IPS DF 4.7 (cell line): ENCODE measurements around the gene FBN3.
"Not testable (repeated sequence)": the region's sequence is repeated elsewhere in the genome, so short reads cannot be mapped to it uniquely, and the experiment has no call there.

Experiments
- DNase-seq: peaks from one replicate; pipeline ENCODE4 v3.0.0-alpha.2; 2013; ENCODE audit warnings: low spot score; ENCODE audit errors: extremely low read depth

Gene FBN3

DNA sequence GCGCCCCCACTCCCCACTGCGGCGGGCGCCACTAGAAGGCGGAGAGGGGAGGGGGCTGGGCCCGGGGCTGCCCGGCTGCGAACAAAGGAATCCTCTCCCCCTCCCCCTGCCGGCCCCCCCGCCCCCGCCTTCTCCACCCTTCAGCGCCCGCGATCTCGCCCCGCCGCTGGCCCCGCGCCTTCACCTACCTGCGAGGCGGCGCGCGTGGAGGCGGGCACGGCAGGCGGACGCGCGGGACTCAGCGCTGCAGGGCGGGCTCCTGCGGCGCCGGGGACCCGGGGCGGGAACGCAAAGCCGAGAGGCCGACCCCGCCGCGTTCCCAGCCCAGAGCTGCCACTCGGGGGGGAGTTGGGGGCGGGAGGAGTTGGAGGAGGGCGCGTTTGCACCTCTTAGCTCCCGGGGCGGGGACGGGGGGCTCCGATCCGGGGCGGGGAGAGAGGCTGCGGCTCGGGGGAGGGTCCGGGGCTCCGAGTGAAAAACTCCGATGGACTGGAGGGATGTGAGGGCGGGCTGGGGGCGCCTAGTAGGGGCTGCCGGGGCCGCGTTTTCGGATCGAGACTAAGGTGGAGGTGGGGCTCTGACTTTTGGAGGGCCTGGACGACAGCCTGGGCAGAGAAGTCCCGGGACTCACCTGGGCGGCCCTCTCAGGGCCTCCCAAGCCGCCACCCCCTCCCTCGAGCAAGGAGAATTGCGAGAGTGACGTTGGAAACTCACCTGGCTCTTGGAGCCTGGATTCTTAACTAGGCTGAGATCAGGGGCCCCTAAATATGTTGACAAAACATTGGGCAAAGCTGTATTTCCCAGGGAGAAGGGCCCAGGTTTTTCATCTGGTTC lies at the start of gene FBN3:
TSS of gene FBN3 (minus strand) at position 332 of the 834 bp plus-strand sequence. CDS start 2,112 bp downstream, outside the sequence.
- DNase-seq: no peak

DNA sequence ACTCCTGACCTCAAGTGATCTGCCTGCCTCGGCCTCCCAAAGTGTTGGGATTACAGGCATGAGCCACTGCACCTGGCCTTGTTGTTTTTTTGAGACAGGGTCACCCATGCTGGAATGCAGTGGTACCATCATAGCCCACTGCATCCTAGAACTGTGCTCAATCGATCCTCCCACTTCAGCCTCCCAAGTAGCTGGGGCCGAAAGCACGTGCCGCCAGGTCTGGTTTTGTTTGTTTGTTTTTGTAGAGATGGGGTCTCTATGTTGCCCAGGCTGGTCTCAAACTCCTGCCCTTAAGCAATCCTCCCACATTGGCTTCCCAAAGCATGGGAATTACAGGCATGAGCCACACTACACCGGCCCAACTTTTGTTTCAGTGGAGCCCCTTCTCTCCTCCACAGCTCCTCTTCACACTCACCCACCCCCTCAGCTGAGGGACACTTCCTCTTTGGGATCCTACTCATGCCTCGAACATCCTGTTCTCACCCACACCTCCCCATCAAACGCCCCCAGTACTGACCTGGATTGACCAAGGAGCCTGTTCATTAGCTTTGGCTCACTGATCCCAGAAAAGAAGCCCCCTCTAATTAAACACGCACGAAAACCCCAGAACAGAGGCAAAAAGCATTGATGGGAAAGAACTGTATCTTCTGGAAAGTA lies 47.0 kb upstream of the FBN3 start:
- DNase-seq: no peak

DNA sequence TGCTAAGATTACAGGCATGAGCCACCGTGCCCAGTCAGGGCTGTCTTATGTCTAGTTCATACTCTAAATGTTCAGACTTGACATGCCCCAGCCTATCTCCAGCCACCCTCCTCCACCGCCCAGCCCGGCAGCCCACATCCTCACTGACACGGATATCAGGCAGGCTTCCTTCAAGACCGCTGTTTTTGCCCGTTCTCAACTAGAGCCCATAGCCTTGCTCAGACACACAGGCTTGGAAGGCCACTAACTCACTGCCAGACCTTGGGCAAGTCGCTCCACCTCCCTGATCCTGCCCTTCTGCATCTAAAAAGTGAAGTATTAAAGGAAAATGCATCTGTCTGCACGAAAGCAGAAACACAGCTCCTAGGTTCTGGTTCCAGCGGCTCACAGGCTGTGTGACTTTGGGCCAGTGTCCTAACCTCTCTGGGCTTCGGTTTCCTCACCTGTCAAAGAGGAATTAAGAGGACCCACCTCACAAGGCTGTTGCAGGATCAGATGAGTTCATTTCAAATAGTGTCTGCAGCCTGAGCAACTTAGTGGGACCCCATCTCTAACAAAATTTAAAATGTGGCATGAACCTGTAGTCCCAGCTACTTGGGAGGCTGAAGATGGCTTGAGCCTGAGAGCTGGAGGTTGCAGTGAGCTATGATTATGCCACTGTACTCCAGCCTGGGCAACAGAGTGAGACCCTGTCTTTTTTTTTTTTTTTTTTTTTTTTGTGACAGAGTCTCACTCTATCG lies 45.3 kb upstream of the FBN3 start:
- DNase-seq: no peak

DNA sequence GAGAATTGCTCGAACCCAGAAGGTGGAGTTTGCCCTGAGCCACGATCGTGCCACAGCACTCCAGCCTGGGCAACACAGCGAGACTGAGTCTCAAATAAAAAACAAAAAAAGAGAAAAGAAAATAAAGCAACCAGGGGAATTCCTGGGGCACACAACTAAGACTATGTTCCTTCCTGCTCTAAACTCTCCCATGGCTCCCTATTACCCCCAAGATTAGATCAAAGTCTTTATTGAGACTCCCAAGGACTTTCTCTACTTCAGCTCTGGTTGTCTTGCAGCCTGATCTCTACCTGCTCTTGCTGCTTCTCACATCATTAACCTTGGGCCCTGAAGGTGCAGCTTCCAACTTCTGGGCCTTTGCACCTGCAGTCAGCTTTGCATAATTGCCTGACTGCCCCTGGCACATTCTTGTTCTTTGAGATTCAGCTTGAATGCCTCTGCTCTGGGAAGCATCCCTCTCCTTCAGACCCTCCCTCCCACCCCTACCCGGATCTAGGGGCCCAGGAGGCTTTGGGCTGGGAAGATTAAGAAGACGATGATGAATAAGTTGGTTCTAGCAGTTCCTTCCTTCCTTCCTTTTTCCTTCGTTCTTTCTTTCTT lies 42.9 kb upstream of the FBN3 start:
- DNase-seq: no peak

DNA sequence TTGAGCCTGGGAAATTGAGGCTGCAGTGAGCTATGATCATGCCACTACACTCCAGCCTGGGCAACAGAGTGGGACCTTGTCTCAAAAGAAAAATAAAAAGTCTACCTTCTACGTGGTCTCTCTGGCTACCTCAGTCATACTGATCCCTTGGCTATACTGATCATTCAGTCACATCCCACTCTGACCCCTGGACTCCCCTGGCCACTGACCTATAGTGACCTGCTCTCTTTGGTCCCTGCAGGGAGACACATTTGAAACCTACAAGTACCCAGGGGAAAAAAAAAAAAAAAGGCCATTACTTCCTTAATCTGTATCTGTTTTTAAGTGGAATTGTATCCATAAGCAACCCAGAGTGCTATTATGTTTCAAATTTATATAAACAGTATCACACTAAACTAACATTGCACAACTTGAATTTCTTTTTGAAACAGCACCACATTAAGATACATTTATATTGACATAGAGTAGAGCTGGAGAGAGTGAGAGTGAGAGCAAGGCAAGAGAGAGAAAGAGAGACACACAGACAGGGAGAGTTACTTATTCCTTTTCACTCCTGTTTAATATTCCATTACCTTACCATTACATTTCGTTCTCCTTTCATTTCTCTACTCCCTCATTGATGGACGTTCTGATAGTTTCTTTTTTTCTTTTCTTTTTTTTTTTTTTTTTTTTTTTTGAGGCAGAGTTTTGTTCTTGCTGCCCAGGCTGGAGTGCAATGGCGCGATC lies 36.1 kb upstream of the FBN3 start:
- no peak for DNase-seq

DNA sequence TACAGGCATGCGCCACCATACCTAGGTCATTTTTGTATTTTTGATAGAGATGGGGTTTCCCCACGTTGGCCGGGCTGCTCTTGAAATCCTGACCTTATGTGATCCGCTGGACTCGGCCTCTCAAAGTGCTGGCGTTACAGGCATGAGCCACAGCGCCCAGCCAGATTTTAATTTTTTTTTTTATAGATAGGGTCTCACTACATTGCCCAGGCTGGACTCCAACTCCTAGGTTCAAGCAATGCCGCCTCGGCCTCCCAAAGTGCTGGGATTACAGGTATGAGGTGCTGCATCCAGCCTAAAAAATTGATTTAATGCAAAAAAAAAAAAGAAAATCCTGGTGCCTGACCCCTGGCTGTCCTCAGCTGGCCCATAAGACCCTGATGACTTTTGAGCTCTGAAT lies 34.9 kb upstream of the FBN3 start:
- DNase-seq: no peak

DNA sequence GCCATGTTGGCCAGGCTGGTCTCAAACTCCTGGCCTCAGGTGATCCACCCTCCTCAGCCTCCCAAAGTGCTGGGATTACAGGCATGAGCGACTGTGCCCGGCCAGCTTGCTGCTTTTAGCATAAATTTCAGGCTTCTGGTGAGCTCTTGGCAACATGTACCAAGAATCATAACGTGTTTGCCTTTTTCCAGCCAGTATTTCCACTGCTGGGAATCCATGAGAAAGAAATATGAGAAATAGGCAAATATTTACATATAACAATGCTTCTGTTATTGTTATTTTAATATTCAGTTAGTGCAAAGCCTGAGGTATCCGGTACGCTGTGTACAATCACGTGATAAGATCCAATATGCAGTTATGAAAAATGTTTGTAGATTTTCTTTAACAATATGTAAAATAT lies 30.6 kb upstream of the FBN3 start:
- no peak for DNase-seq

DNA sequence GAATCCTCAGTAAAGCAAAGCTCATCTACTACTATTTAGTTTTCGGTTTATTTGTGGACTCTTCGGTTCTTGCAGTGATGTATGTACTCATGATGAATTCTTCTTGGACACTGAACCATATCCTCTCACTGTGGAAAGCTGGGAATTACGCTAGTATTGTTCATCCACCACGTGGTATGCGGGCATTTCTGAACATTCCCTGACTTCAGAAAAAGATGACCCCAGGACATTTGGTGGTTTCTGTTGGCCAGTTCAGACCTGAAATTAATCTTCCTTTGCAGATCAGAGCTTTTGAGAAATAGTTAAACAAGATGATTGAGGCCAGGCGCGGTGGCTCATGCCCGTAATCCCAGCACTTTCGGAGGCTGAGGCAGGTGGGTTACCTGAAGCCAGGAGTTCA lies 25.3 kb upstream of the FBN3 start:
- DNase-seq: no peak

DNA sequence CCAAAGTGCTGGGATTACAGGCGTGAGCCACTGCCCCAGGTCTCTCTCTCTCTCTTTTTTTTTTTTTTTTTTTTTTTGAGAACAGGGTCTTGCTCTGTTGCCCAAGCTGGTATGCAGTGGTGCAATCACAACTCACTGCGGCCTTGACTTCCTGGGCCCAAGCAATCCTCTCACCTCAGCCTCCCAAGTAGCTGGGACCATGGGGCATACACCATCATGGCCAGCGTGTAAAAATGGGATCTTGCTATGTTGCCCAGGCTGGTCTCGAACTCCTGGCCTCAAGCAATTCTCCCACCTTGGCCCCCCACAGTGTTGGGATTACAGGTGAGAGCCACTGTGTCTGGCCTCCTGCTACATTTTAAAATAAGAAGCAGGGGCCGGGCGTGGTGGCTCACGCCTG lies 19.1 kb upstream of the FBN3 start:
- DNase-seq: no peak

DNA sequence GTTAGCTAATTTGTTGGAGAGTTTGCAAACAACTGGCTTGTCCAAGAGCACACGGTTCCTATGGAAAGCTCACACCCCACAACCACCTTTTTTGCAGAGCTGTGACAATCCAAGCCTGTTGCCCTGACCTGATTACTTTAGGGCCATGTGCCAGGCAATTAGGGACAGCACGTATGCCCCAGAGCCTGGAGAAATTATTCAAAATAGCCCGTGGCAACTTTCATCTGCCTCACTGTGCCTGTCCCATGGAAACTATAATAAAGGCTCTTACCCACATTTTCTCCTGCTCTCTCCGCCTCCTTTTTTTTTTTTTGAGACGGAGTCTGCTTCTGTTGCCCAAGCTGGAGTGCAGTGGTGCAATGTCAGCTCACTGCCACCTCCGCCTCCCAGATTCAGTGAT lies 18.6 kb upstream of the FBN3 start:
- no peak for DNase-seq

DNA sequence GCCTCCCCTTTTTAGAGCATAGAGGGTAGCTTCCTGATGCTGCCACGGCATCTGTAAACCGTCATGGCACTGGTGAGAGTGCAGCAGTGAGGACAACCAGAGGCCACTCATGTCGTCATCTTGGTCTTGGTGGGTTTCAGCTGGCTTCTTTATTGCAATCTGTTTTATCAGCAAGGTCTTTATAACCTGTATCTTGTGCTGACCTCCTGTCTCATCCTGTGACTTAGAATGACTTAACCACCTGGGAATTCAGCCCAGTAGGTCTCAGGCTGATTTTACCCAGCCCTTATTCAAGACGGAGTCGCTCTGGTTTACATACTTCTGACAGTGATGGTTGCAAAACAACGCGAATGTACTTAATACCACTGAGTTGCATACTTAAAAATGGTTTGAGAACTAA lies 14.4 kb upstream of the FBN3 start:
- DNase-seq: no peak

DNA sequence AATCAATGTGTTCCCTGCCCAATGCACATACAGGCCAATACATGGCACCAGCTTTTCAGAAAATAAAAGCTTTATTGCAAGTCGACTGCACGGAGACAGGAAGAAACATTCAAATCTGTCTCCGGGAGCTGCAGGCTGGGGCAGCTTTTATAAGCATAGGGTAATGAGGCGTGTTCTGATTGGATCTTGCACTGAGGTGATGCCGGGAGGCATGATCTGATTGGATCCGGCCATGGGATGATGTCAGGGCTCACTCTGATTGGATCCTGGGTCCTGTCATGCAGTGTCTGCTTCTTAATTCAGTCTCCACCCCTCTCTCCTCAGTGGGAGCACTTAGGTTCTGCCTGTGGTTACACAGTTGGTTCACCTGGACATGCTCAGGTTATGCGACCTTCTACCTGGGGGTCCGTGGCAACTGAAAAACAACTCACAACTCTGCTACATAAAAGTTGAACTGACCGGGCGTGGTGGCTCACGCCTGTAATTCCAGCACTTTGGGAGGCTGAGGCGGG lies 11.8 kb upstream of the FBN3 start:
- DNase-seq: no peak

DNA sequence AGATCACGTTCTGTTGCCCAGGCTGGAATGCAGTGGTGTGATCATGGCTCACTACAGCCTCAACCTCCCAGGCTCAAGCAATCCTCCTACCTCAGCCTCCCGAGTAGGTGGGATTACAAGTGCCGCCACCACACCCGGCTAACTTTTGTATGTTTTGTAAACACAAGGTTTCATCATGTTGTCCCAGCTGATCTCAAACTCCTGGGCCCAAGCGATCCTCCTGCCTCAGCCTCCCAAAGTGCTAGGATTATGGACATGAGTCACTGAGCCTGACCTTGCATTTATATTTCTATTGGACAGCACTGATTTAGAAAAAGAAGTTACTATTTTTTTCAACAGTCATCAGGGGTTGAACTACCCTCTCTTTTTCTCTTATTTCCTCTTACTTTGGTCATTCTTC lies 9.9 kb upstream of the FBN3 start:
- not testable (repeated sequence) for DNase-seq

DNA sequence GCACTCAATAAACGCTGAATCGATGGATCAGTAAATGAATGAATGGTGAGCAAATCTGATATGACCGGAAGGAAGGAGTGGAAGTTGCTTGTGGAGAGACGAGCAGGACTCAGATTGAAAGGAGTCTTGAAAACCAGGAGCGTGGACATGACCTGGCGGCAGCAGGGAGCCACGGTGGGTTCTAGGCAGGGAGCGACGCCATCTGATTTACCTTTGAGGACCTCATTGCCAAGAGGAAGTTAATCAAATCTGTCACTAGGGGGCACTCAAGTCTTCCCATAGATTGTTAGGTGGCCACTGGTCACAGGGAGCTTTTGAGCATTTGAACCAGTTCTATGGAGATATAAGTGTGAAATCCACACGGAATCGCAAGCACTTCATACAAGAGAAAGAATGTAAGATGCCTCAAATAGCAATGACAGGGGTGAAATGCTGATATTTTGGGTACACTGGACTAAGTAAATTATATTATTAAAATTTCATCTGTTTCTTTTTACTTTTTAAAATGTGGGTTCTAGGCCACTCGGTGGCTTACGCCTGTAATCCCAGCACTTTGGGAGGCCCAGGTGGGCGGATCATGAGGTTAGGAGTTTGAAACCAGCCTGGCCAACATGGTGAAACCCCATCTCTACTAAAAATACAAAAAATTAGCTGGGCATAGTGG lies 9.2 kb upstream of the FBN3 start:
- peak; percentile 81 for DNase-seq

DNA sequence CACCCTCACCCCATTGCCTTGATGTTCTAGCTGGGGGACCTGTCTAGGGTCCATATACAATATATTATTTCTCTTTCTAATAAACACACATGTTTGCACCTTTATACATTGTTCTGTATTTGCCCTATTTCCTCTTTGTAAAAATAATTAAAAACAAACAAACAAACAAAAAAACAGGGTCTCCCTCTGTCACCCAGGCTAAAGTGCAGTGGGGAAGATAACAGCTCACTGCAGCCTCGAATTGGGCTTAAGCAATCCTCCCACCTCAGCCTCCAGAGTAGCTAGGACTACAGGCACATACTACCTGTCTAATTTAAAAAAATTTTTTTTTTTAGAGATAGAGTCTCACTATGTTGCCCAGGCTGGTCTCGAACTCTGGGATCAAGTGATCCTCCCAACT lies 5.9 kb upstream of the FBN3 start:
- no peak for DNase-seq

DNA sequence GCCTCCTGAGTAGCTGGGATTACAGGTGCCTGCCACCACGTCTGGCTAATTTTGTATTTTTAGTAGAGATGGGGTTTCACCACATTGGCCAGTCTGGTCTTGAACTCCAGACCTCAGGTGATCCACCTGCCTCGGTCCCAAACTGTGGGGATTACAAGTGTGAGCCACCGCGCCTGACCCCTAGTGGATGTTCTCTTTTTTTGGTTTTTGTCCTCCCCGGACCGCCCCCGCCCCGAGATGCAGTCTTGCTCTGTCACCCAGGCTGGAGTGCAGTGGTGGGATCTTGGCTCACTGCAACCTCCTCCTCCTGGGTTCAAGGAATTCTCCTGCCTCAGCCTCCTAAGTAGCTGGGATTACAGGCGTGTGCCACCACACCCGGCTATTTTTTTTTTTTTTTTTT lies 4.6 kb upstream of the FBN3 start:
- DNase-seq: not testable (repeated sequence)

DNA sequence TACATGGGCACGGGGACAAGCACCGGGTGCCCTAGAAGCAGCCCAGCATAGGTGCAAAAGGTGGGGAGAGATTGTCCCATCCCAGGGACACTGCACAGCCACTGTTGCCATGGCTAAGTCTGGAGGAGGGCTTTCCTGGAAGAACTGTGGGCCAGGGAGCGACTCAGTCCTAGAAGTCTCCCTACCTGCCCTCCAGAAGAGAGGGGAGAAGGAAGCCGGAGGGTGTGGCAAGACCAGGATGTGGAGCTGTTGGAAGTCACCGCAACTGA lies 2.3 kb upstream of the FBN3 start:
- no peak for DNase-seq

DNA sequence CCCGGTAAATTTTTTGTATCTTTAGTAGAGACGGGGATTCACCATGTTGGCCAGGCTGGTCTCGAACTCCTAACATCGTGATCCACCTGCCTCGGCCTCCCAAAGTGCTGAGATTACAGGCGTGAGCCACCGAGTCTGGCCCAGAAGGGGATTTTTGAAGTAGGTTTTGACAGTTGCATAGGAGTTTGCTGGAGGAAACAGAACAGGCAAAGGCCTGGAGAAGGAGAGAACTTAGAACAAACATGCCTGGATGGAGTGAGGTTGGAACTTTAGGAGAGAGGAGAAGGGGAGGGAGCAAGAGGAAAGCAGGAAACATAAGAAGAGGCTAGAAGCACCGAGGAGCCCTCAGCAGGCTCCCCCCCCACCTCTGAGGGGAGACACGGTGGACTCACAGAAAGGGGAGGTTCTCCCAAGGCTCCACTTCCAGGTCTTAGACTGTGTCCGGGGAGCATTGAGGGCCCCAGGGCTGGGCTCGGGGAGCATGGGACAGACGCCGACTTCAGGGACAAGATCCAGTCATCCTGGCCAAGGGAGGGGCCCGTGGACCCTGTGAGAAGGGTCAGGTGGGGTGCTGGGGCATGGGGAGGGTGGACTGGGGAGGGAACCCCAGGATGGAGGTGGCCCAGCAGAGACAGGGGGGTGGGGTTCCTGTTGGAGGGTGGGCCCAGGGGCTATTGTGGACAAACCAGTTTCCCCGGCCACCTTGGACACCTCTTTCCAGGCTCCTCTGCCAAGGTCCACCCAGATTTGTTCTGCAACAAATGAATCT lies 1.8 kb upstream of the FBN3 start:
- DNase-seq: no peak

DNA sequence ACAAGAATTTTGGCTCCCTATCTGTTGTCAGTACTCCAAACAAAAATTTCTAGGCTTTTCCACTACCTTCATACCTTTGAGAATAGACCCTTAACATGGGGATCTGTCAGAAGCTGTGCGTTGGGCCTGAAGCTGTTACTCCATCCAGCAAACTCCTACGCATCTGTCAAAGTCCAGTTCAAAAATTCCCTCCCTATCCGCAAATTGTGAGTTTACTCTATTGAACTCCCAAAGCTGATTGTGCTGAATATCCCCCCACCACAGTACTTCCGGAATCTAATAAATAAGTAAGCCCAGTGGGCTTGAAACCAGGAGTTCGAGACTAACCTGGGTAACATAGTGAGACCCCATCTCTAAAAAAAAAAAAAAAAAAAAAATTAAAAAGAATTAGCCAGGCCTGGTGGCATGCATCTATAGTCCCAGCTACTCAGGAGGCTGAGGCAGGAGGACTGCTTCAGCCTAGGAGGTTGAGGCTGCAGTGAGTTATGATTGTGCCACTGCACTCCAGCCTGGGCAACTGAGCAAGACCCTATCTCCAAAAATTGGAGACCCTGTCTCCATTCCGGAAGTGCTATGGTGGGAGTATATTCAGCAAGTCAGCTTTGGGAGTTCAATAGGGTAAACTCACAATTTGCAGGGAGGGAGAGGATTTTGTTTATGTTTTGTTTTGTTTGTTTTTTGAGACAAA lies 930 bp upstream of the FBN3 start:
- no peak for DNase-seq
